Measurements from ENCODE around the gene DOCK2.
"Not testable (repeated sequence)": the region's sequence is repeated elsewhere in the genome, so short reads cannot be mapped to it uniquely, and the experiment has no call there.

DOCK2 gene

DNA sequence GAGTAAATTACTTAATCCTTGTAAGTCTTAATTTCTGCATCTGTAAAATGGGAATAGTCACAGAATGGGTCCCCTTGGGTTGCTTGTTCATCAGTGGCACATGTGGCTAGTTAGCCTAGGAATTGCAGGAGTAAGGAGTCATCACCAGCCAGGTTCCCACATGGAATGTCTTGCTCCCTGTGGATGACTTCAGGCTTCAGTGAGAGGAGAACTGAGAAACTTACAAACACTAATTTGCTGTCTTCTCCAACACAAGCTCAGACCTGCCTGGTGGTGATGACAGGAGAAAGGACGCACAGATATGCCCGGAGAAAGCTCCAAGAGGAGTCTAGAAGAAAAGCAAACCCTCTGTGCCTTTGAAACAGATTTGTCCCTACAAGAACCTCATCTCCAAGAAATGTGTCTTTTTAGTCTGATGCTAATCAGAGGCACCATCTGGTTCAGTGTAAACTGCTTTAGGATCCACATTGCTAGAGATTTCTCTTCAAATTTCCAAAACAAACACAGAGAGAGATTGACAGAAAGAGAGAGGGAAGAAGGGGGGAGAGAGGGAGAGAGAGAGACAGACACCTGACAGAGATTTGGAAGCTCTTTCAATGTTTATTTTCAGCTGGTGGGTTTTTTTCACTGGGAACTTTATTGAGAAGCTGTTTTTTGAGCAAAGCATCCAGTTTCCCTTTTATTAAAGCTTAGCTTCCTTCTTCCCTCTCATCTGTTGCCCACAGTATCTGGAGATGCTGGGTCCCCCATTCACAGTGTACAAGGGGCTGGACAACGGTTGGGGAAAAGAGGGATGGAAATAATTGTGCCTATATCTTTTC lies 128.3 kb downstream of the DOCK2 start:
- Histone ChIP-seq H3K4me1 (ENCODE audit: low read length) (no peaks in the 10 kb centered on the region), H2AFZ (ENCODE audit: low read length) (no peak overlapping the region), H3K9me3 (replicated peaks; ENCODE audit: insufficient read depth, low read length) (no peaks in the 10 kb centered on the region), H3K27me3 (replicated peaks; ENCODE audit: insufficient read depth, low read length) (no peaks in the 10 kb centered on the region), H3F3A (ENCODE audit: insufficient read depth, low read length) (no peaks in the 10 kb centered on the region), H3K9me2 (replicated peaks; ENCODE audit: insufficient read depth, low read length) (no peaks in the 10 kb centered on the region), H3K4me2 (ENCODE audit: low read depth, low read length) (no peak overlapping the region), H4K20me1 (ENCODE audit: insufficient read depth, low read length) (no peaks in the 10 kb centered on the region), H3K9ac (ENCODE audit: low read length) (no peak overlapping the region), H3K27ac (ENCODE audit: low read length) (no peak overlapping the region), H3K79me2 (ENCODE audit: low read length) (no peaks in the 10 kb centered on the region), H3K36me3 (replicated peaks; ENCODE audit: insufficient read depth, low read length) (no peaks in the 10 kb centered on the region), H3K4me3 (ENCODE audit: low read length) (no peak overlapping the region)
- TF ChIP-seq, protein P1, sequence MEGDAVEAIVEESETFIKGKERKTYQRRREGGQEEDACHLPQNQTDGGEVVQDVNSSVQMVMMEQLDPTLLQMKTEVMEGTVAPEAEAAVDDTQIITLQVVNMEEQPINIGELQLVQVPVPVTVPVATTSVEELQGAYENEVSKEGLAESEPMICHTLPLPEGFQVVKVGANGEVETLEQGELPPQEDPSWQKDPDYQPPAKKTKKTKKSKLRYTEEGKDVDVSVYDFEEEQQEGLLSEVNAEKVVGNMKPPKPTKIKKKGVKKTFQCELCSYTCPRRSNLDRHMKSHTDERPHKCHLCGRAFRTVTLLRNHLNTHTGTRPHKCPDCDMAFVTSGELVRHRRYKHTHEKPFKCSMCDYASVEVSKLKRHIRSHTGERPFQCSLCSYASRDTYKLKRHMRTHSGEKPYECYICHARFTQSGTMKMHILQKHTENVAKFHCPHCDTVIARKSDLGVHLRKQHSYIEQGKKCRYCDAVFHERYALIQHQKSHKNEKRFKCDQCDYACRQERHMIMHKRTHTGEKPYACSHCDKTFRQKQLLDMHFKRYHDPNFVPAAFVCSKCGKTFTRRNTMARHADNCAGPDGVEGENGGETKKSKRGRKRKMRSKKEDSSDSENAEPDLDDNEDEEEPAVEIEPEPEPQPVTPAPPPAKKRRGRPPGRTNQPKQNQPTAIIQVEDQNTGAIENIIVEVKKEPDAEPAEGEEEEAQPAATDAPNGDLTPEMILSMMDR (IDR thresholded peaks at IDR 0.05; ENCODE audit: low read length): no peak
- TF ChIP-seq EZH2phosphoT487 (IDR thresholded peaks at IDR 0.05; ENCODE audit: low read length): no peak
- DNase-seq: no peak

DNA sequence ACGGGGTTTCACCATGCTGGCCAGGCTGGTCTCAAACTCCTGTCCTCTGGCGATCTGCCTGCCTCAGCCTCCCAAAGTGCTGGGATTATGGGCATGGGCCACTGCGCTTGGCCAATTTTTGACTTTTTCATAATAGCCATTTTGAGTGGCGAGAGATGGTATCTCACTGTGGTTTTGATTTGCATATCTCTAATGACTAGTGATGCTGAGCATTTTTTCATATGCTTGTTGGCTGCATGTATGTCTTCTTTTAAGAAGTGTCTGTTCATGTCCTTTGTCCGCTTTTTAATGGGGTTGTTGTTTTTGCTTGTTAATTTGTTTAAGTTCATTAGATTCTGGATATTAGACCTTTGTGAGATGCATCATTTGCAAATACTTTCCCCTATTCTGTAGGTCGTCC lies 129.9 kb downstream of the DOCK2 start:
- H3K9me3 ChIP-seq (replicated peaks; ENCODE audit: insufficient read depth, low read length); H3K4me2 ChIP-seq (ENCODE audit: low read depth, low read length); H3F3A ChIP-seq (ENCODE audit: insufficient read depth, low read length); H3K9ac ChIP-seq (ENCODE audit: low read length); H4K20me1 ChIP-seq (ENCODE audit: insufficient read depth, low read length); H3K4me1 ChIP-seq (ENCODE audit: low read length); H2AFZ ChIP-seq (ENCODE audit: low read length); H3K27me3 ChIP-seq (replicated peaks; ENCODE audit: insufficient read depth, low read length); H3K36me3 ChIP-seq (replicated peaks; ENCODE audit: insufficient read depth, low read length); H3K4me3 ChIP-seq (ENCODE audit: low read length); DNase-seq; H3K27ac ChIP-seq (ENCODE audit: low read length); H3K79me2 ChIP-seq (ENCODE audit: low read length); H3K9me2 ChIP-seq (replicated peaks; ENCODE audit: insufficient read depth, low read length): not testable (repeated sequence)

DNA sequence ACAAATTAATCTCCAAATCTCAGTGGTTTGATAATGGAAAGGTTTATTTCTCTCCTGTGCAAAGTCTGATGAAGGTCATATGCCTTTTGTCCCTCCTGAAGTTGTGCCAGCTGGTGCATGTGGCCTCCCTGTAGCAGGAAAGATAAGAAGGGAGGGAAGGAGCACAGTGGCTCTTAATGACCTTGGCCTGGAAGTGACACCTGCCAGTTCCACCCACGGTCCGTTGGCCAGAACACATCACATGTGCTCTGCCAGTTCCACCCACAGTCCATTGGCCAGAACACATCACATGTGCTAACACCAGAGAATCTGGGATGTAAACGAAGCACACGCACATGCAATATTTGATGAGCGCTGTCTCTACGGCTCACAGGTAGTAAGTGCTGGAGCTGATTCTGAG lies 130.9 kb downstream of the DOCK2 start:
- no peak for DNase-seq
- no peak for TF ChIP-seq EZH2phosphoT487 (IDR thresholded peaks at IDR 0.05; ENCODE audit: low read length)
- TF ChIP-seq EZH2 (optimal IDR thresholded peaks at IDR 0.05; ENCODE audit: low read depth, low read length): no peak
- TF ChIP-seq, protein P1 (IDR thresholded peaks at IDR 0.05; ENCODE audit: low read length): no peak
- Histone ChIP-seq H3F3A (ENCODE audit: insufficient read depth, low read length) (no peaks in the 10 kb centered on the region), H3K9me3 (replicated peaks; ENCODE audit: insufficient read depth, low read length) (no peaks in the 10 kb centered on the region), H3K4me2 (ENCODE audit: low read depth, low read length) (no peak overlapping the region), H3K9ac (ENCODE audit: low read length) (no peak overlapping the region), H3K4me3 (ENCODE audit: low read length) (no peak overlapping the region), H3K27me3 (replicated peaks; ENCODE audit: insufficient read depth, low read length) (no peaks in the 10 kb centered on the region), H4K20me1 (ENCODE audit: insufficient read depth, low read length) (no peaks in the 10 kb centered on the region), H3K9me2 (replicated peaks; ENCODE audit: insufficient read depth, low read length) (no peaks in the 10 kb centered on the region), H2AFZ (ENCODE audit: low read length) (no peak overlapping the region), H3K4me1 (ENCODE audit: low read length) (no peaks in the 10 kb centered on the region), H3K27ac (ENCODE audit: low read length) (no peak overlapping the region), H3K79me2 (ENCODE audit: low read length) (no peaks in the 10 kb centered on the region), H3K36me3 (replicated peaks; ENCODE audit: insufficient read depth, low read length) (no peaks in the 10 kb centered on the region)

DNA sequence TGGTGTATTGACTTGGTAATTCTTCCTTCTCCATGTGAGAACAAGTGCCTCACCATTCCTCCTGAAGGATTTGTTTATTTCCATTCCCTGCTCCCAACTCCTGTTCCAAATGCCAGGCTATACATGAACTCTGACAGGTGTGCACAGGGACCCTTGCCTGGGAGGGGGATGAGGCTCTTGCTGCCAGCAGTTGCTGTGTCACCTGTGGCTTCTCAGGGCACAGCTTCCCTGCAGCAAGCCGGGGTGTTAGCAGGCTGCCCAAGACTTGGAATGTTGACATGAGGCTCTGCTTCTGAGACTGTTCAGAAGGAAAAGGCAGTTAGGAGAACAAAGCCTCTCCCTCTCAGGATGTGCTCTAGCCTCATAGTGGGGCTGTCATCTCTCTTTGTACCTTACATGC lies 131.3 kb downstream of the DOCK2 start:
- no peak for DNase-seq
- Histone ChIP-seq H3F3A (ENCODE audit: insufficient read depth, low read length) (no peaks in the 10 kb centered on the region), H3K4me1 (ENCODE audit: low read length) (no peaks in the 10 kb centered on the region), H3K4me3 (ENCODE audit: low read length) (no peak overlapping the region), H3K9me2 (replicated peaks; ENCODE audit: insufficient read depth, low read length) (no peaks in the 10 kb centered on the region), H3K27me3 (replicated peaks; ENCODE audit: insufficient read depth, low read length) (no peaks in the 10 kb centered on the region), H3K9me3 (replicated peaks; ENCODE audit: insufficient read depth, low read length) (no peaks in the 10 kb centered on the region), H3K79me2 (ENCODE audit: low read length) (no peaks in the 10 kb centered on the region), H3K4me2 (ENCODE audit: low read depth, low read length) (no peak overlapping the region), H4K20me1 (ENCODE audit: insufficient read depth, low read length) (no peaks in the 10 kb centered on the region), H3K36me3 (replicated peaks; ENCODE audit: insufficient read depth, low read length) (no peaks in the 10 kb centered on the region), H2AFZ (ENCODE audit: low read length) (no peak overlapping the region), H3K9ac (ENCODE audit: low read length) (no peak overlapping the region), H3K27ac (ENCODE audit: low read length) (no peak overlapping the region)
- TF ChIP-seq, protein P1 (IDR thresholded peaks at IDR 0.05; ENCODE audit: low read length): no peak
- no peak for TF ChIP-seq EZH2phosphoT487 (IDR thresholded peaks at IDR 0.05; ENCODE audit: low read length)
- no peak for TF ChIP-seq EZH2 (optimal IDR thresholded peaks at IDR 0.05; ENCODE audit: low read depth, low read length)

All from MM.1S (cell line).